GM12865 (cell line): ENCODE data around the gene TPPP2.

Experiments used
- DNase-seq: peaks from one replicate; pipeline ENCODE4 v3.0.0; 2010; ENCODE audit warnings: low read depth
- H3K4me3 ChIP-seq: 2 replicates; pipeline ENCODE4 v1.5.1; 2011; ENCODE audit warnings: mild to moderate bottlenecking, low read depth, low read length, control low read depth
- CTCF ChIP-seq: IDR thresholded peaks from 2 replicates; pipeline ENCODE4 v1.5.1; 2011; ENCODE audit warnings: low read length, control low read depth, low read depth, inconsistent platforms; ENCODE audit not compliant: insufficient read depth; ENCODE audit errors: missing control alignments

The TPPP2 gene

GRCh38 chr14:21016413-21017190 is 13.4 kb upstream of the TPPP2 start:
- TF ChIP-seq CTCF, result no peak
- DNase-seq, result no peak
- no peak overlapping the region for H3K4me3 ChIP-seq

GRCh38 chr14:21017528-21018245 is 12.3 kb upstream of the TPPP2 start:
- no peak for DNase-seq
- TF ChIP-seq CTCF, result no peak
- no peak overlapping the region for H3K4me3 ChIP-seq

- no peak overlapping the region for H3K4me3 ChIP-seq
- DNase-seq, result no peak
- TF ChIP-seq CTCF, result no peak
Measured at GRCh38 chr14:21018286-21018685, 11.7 kb upstream of the TPPP2 start.

- H3K4me3 ChIP-seq, result no peak overlapping the region
- DNase-seq, result no peak
- no peak for TF ChIP-seq CTCF
Measured at GRCh38 chr14:21018781-21019180, 11.2 kb upstream of the TPPP2 start.

GRCh38 chr14:21019366-21019765 is 10.7 kb upstream of the TPPP2 start:
- no peak overlapping the region for H3K4me3 ChIP-seq
- no peak for TF ChIP-seq CTCF
- no peak for DNase-seq

GRCh38 chr14:21020977-21021545 is 9.0 kb upstream of the TPPP2 start:
- no peak for DNase-seq
- no peak overlapping the region for H3K4me3 ChIP-seq

More at GRCh38 chr14:21020977-21021545, 9.0 kb upstream of the TPPP2 start:
- no peak for TF ChIP-seq CTCF
